AML-193 (cell line): ENCODE results near the gene AOC3.
"Not testable (repeated sequence)": the region's sequence is repeated elsewhere in the genome, so short reads cannot be mapped to it uniquely, and the experiment has no call there.

Experiments
- DNase-seq, 2 experiments: peaks; one replicate each; lab custom pipeline; 2025; lab: John Stamatoyannopoulos, UW

The AOC3 gene

DNA sequence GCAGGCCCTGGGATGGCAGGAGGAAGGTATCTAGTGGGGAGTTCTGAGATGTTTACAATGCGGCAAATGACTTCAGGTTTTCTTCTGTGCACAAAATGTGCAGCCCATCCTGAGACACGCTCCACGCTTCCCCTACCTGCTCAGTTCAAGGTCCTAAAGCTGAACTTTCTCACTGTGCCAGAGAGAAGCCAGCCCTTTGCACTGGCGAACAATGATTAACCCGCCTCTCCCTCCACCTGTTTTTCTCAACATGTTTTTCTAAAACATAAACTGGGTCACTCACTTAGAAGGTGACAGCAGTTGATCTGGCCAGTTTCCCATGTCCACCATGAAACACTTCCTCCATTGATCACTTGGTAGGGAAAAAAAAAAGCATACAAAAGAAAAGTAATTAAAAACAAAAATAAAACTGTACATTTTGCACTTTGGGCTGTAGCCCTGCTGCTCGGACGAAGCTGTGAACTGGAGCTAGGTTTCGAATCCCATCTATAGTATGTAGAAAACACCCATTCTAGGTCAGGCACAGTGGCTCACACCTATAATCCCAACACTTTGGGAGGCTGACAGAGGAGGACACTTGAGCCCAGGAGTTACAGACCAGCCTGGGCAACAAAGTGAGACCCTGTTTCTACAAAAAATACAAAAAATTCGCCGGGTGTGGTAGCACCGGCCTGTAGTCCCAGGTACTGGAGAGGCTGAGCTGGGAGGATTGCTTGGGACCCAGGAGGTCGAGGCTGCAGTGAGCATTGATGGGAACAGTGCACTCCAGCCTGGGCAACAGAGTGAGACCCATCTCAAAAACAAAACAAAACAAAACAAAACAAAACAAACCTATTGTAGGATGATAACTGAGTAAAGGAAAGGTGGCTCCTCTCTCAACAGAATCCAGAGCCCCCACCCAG, 43.5 kb downstream of the AOC3 start:
- no peak for DNase-seq

DNA sequence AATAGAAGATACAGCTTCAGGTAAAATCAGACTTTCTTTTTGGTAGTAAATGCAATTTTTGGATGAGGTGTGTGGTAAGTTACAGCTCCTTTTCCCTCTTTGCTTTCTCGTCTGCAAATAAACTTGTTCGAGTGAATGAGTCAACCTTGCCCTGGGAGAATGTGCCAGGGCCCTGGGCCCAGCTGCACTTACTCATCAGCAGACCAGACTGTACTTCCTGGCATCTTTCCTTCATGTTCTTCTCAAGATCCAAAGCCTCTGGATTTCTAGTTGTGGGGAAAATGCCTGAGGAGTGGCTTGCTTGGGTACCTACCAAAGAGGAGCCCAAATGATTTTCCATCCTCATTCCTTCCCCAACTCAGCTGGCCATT, 44.2 kb downstream of the AOC3 start:
- no peak for DNase-seq

DNA sequence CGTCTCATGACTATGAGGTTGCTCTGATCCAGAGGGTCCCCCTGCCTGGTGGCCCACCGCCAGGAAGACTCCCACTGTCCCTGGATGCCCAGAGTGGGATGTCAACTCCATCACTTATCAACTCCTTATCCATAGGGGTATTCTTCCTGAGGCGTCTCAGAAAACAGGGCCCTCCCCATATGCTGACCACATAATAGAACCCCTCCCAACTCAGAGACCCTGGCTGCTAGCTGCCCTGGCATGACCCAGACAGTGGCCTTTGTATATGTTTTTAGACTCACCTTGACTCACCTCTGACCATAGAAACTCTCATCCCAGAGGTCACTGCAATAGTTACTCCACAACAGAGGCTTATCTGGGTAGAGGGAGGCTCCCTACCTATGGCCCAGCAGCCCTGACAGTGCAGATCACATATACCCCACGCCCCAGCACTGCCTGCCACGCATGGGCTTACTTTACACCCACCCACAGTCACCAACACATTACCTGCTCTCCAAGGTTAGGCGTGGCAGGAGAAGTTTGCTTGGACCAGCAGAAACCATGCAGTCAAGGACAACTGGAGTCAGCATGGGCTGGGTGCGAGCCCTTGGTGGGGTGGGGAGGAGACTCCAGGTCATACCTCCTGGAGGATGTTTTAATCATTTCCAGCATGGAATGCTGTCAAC, 47.3 kb downstream of the AOC3 start:
- DNase-seq: no peak

DNA sequence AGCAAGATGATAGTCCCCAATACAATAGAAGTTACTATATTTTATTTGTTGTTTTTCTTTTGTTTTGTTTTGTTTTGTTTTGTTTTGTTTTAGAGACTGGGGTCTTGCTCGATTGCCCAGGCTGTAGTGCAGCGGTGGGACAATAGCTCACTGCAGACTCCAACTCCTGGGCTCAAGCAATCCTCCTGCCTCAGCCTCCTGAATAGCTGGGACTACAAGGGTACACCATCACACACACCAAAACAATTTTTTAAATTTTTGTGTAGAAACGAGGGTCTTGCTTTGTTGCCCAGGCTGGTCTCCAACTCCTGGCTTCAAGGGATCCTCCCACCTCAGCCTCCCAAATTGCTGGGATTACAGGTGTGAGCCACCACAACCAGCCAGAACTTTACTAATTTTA, 49.0 kb downstream of the AOC3 start:
- not testable (repeated sequence) for DNase-seq

DNA sequence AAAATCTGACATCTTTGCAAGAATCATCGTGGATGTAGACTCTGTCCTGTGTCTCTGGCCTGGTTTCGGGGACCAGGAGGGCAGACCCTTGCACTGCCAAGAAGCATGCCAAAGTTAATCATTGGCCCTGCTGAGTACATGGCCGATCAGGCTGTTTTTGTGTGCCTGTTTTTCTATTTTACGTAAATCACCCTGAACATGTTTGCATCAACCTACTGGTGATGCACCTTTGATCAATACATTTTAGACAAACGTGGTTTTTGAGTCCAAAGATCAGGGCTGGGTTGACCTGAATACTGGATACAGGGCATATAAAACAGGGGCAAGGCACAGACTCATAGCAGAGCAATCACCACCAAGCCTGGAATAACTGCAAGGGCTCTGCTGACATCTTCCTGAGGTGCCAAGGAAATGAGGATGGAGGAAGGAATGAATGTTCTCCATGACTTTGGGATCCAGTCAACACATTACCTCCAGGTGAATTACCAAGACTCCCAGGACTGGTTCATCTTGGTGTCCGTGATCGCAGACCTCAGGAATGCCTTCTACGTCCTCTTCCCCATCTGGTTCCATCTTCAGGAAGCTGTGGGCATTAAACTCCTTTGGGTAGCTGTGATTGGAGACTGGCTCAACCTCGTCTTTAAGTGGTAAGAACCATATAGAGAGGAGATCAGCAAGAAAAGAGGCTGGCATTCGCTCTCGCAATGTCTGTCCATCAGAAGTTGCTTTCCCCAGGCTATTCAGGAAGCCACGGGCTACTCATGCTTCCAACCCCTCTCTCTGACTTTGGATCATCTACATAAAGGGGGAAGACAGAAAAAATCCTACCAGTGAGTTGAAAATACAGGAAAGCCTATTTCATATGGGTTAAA, 49.7 kb downstream of the AOC3 start, which contains the start of gene G6PC1:
Gene G6PC1, plus strand, starts transcription at position 340 of the 872 bp plus-strand sequence. Its CDS starts 78 bp downstream, at position 418.
- DNase-seq: no peak

DNA sequence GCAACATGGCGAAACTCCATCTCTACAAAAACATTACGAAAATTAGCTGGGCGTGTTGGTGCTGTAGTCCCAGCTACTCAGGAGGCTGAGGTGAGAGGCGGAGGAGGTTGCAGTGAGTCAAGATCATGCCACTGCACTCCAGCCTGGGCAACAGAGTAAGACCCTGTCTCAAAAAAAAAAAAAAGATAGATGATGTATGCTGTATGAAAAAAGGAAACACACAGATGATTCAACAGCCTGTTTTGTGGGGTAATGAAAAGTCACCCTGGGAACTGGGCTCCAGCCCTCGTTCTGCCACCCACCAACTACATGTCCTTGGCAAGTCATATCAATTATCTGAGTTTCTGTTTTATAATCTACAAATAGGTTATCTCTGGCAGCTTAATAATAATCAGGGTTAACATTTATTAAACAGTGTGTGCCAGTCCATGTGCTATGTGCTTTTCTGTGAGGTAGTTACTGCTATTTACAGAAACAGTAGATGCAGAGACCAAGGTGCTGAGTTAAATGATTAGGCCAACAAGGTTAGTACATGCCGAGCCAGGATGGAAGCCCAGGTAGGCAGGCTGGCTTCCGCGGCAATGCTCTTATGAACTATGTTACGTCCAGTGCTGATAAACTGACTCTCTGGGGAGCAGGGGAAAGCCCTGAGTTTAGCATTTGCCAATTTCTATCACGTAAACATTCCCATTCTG, 50.7 kb downstream of the AOC3 start:
- no peak for DNase-seq

DNA sequence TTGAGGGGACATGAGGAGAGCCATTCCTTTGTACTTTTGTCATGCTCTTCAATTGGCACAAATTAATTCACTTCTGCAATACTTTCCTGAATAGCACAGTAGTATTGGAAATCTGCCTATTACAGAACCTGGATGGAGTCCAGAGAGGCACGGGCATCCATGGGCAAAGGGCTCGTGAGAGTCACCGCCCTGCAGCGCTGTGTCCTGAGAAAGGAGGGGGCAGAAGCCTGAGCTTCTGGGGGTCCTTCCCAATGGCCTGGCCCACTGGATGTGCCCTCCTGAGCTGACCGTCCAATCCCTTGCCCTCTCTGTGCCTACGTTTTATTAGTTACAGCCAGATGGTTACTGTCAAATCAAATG, 53.1 kb downstream of the AOC3 start:
- DNase-seq: no peak

DNA sequence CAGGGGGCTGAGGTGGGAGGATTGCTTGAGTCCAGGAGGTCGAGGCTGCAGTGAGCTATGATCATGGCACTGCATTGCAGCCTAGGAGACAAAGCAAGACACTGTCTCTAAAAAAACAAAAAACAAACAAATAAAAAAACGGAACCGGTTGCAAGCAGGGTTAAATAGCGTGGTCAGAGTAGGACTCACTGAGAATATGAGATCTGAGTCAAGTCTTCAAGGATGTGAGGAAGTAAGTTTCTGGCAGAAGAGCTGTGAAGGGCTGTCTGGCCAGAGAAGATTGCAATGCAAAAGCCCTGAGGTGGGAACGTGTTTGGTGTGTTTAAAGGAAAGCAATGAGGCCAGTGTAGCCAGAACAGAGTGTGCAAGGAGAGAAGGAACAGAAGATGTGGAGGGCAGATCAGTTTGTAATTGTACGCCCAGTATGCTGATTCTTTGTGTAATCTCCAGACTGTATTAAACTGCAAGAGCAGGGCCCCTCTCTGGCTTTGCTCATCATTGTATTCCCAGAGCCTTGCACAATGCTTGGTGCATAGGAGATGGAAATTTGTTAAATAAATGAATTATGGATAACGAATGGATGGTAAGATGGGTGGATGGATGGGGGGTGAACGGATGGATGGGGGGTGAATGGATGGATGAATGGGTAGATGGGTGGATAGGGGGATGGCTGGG, 55.9 kb downstream of the AOC3 start:
- DNase-seq: no peak
